Measurements from ENCODE around the gene HERC2.
"Not testable (repeated sequence)": the region's sequence is repeated elsewhere in the genome, so short reads cannot be mapped to it uniquely, and the experiment has no call there.

HERC2 gene

GRCh38 chr15:28136236-28136904 is 185.6 kb downstream of the HERC2 start:
- DNase-seq (ENCODE audit: low spot score) = not testable (repeated sequence)

GRCh38 chr15:28133281-28133680 is 188.7 kb downstream of the HERC2 start:
- FAIRE-seq (peak; percentile 18), DNase-seq (ENCODE audit: low spot score) (no peak)

More at GRCh38 chr15:28136236-28136904, 185.6 kb downstream of the HERC2 start:
- not testable (repeated sequence) for FAIRE-seq

GRCh38 chr15:28132524-28133275 is 189.3 kb downstream of the HERC2 start:
- FAIRE-seq (peak; percentile 36), DNase-seq (ENCODE audit: low spot score) (peak; percentile 9)

GRCh38 chr15:28131946-28132345 is 190.0 kb downstream of the HERC2 start:
- FAIRE-seq (no peak), DNase-seq (ENCODE audit: low spot score) (no peak)

GRCh38 chr15:28131400-28131799 is 190.6 kb downstream of the HERC2 start:
- FAIRE-seq (no peak), DNase-seq (ENCODE audit: low spot score) (no peak)

GRCh38 chr15:28130651-28131050 is 191.3 kb downstream of the HERC2 start:
- DNase-seq (ENCODE audit: low spot score) = no peak
- no peak for FAIRE-seq

- FAIRE-seq (no peak), DNase-seq (ENCODE audit: low spot score) (no peak)
Measured at GRCh38 chr15:28129231-28129848, 192.6 kb downstream of the HERC2 start.

- DNase-seq (ENCODE audit: low spot score) (no peak), FAIRE-seq (no peak)
Measured at GRCh38 chr15:28128031-28128430, 193.9 kb downstream of the HERC2 start.

- DNase-seq (ENCODE audit: low spot score) (no peak), FAIRE-seq (no peak)
Measured at GRCh38 chr15:28127036-28127435, 194.9 kb downstream of the HERC2 start.

GRCh38 chr15:28125673-28126651 is 196.0 kb downstream of the HERC2 start:
- no peak for DNase-seq (ENCODE audit: low spot score)
- no peak for FAIRE-seq

- no peak for DNase-seq (ENCODE audit: low spot score)
- no peak for FAIRE-seq
Measured at GRCh38 chr15:28124841-28125240, 197.1 kb downstream of the HERC2 start.

- FAIRE-seq = no peak
Measured at GRCh38 chr15:28123408-28124023, 198.5 kb downstream of the HERC2 start.

GRCh38 chr15:28122038-28122949 is 199.7 kb downstream of the HERC2 start:
- no peak for DNase-seq (ENCODE audit: low spot score)
- FAIRE-seq = no peak

More at GRCh38 chr15:28123408-28124023, 198.5 kb downstream of the HERC2 start:
- DNase-seq (ENCODE audit: low spot score) = peak; percentile 44

- FAIRE-seq; DNase-seq (ENCODE audit: low spot score): not testable (repeated sequence)
Measured at GRCh38 chr15:28121577-28121976, 200.4 kb downstream of the HERC2 start.

- no peak for FAIRE-seq
Measured at GRCh38 chr15:28120359-28120640, 201.7 kb downstream of the HERC2 start.

GRCh38 chr15:28118531-28118930 is 203.4 kb downstream of the HERC2 start:
- FAIRE-seq = no peak
- DNase-seq (ENCODE audit: low spot score) = no peak

More at GRCh38 chr15:28120359-28120640, 201.7 kb downstream of the HERC2 start:
- no peak for DNase-seq (ENCODE audit: low spot score)

- FAIRE-seq = no peak
- DNase-seq (ENCODE audit: low spot score) = no peak
Measured at GRCh38 chr15:28118083-28118482, 203.9 kb downstream of the HERC2 start.

- no peak for FAIRE-seq
- DNase-seq (ENCODE audit: low spot score) = no peak
Measured at GRCh38 chr15:28117432-28117990, 204.5 kb downstream of the HERC2 start.

Data from RCC 7860 (cell line).